ENCODE results near the gene CLIP1.

- TF ChIP-seq EZH2 (IDR thresholded peaks at IDR 0.05; ENCODE audit: borderline replicate concordance, low read depth, low read length, severe bottlenecking) = no peak
- TF ChIP-seq, protein P1, sequence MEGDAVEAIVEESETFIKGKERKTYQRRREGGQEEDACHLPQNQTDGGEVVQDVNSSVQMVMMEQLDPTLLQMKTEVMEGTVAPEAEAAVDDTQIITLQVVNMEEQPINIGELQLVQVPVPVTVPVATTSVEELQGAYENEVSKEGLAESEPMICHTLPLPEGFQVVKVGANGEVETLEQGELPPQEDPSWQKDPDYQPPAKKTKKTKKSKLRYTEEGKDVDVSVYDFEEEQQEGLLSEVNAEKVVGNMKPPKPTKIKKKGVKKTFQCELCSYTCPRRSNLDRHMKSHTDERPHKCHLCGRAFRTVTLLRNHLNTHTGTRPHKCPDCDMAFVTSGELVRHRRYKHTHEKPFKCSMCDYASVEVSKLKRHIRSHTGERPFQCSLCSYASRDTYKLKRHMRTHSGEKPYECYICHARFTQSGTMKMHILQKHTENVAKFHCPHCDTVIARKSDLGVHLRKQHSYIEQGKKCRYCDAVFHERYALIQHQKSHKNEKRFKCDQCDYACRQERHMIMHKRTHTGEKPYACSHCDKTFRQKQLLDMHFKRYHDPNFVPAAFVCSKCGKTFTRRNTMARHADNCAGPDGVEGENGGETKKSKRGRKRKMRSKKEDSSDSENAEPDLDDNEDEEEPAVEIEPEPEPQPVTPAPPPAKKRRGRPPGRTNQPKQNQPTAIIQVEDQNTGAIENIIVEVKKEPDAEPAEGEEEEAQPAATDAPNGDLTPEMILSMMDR (IDR thresholded peaks at IDR 0.05; ENCODE audit: borderline replicate concordance, extremely low read depth, low read length, poor library complexity, severe bottlenecking) = no peak
These were observed 103.6 kb downstream of the CLIP1 start for GRCh38 chr12:122318607-122319605.
